NK-92 (cell line): ENCODE results near the gene GSDME.

Experiments used
- DNase-seq: peaks from one replicate; lab custom pipeline; 2025; ENCODE audit not compliant: unreplicated experiment; lab: John Stamatoyannopoulos, UW

GSDME gene

GRCh38 chr7:24706211-24707170 is 50.8 kb downstream of the GSDME start:
- DNase-seq = no peak

- DNase-seq = no peak
Measured at GRCh38 chr7:24705461-24705954, 51.8 kb downstream of the GSDME start.

- no peak for DNase-seq
Measured at GRCh38 chr7:24704311-24704710, 53.0 kb downstream of the GSDME start.

GRCh38 chr7:24703296-24703695 is 54.0 kb downstream of the GSDME start:
- DNase-seq = no peak

- DNase-seq = no peak
Measured at GRCh38 chr7:24702755-24703154, 54.5 kb downstream of the GSDME start.

GRCh38 chr7:24701261-24702235 is 55.7 kb downstream of the GSDME start:
- DNase-seq = no peak

- DNase-seq = no peak
Measured at GRCh38 chr7:24700521-24701260, 56.6 kb downstream of the GSDME start.

GRCh38 chr7:24698531-24699266 is 58.6 kb downstream of the GSDME start:
- DNase-seq = no peak

- DNase-seq = no peak
Measured at GRCh38 chr7:24697416-24697815, 59.8 kb downstream of the GSDME start.

GRCh38 chr7:24692592-24692991 is 64.7 kb downstream of the GSDME start:
- no peak for DNase-seq

GRCh38 chr7:24690251-24690650 is 67.0 kb downstream of the GSDME start:
- no peak for DNase-seq

GRCh38 chr7:24685708-24686107 is 71.6 kb downstream of the GSDME start:
- no peak for DNase-seq

- DNase-seq = no peak
Measured at GRCh38 chr7:24670782-24671181, 86.5 kb downstream of the GSDME start.

- no peak for DNase-seq
Measured at GRCh38 chr7:24669971-24670591, 87.2 kb downstream of the GSDME start.

- DNase-seq = no peak
Measured at GRCh38 chr7:24668927-24669635, 88.2 kb downstream of the GSDME start.

GRCh38 chr7:24665564-24666294 is 91.5 kb downstream of the GSDME start:
- DNase-seq = no peak

- DNase-seq = no peak
Measured at GRCh38 chr7:24660546-24660945, 96.7 kb downstream of the GSDME start.

GRCh38 chr7:24659505-24659904 is 97.8 kb downstream of the GSDME start:
- DNase-seq = no peak
